Tongue (tissue), 2 donors: ENCODE data around the gene XAGE2. TPM values are rescaled to one million over a fixed set of nuclear protein-coding genes. Genes with fewer than 3 reads are reported as not detected.

Experiments
- small RNA-seq: library from RNA; depleted of rRNA; stranded (forward); fragments of <200 nt; gene quantifications from one replicate; pipeline ENCODE3, GENCODE V24; 2014; ENCODE audit warnings: low replicate concordance
- total RNA-seq: library from RNA; depleted of rRNA; stranded (reverse); fragments of >200 nt; gene quantifications from one replicate; pipeline ENCODE4 v1.2.3, GENCODE V29; 2014

XAGE2 gene
- total RNA-seq, 1 donor from 2014 or later, result not detected

Small RNAs within 50 kb of the gene (small RNA-seq; reads per million reads assigned to genes)
- not detected for gene MIR8088

Other genes with a start within 250 kb of the XAGE2 start
- gene MAGED4, start 184.1 kb upstream of the XAGE2 start, total RNA-seq, result 3.5 TPM
- not detected for gene XAGE1A, start 126.8 kb downstream of the XAGE2 start, total RNA-seq
- not detected for gene XAGE1B, start 148.0 kb downstream of the XAGE2 start, total RNA-seq